Fibroblast of mammary gland (primary cell): ENCODE results near the gene MED12L.
"Not testable (repeated sequence)": the region's sequence is repeated elsewhere in the genome, so short reads cannot be mapped to it uniquely, and the experiment has no call there.

Experiments used
- DNase-seq: peaks from one replicate; pipeline ENCODE4 v3.0.0-alpha.2; 2010; ENCODE audit warnings: low read depth
- H3K4me3 ChIP-seq: 2 replicates; pipeline ENCODE4 v1.5.1; 2011; ENCODE audit warnings: low read depth, mild to moderate bottlenecking, low read length, moderate library complexity; ENCODE audit not compliant: control insufficient read depth
- CTCF ChIP-seq: conservative IDR thresholded peaks from 2 replicates; pipeline ENCODE4 v1.5.1; 2011; ENCODE audit warnings: low read depth, low read length, inconsistent platforms; ENCODE audit not compliant: control insufficient read depth, insufficient read depth

MED12L gene

DNA sequence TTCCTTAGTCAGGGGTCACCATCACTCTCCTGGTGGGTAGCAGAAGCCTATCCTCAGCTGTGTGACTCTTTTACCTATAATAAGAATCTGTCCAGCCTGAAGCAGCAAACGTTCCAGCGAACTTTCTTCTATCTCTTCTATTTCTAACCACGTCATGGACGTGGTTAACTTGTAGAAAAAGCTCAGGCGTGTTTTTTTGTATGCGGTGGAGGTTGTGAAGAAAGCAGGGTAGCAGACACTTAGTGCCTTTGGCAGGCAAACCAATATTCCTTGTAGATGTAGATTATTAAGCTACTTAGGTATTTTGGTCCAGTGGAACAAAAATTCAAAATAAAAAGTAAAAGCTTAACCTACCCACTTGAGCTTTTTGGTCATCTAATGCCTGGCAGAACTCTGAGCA lies 149.4 kb downstream of the MED12L start:
- DNase-seq, result no peak
- H3K4me3 ChIP-seq, result no peak overlapping the region
- TF ChIP-seq CTCF, result no peak

DNA sequence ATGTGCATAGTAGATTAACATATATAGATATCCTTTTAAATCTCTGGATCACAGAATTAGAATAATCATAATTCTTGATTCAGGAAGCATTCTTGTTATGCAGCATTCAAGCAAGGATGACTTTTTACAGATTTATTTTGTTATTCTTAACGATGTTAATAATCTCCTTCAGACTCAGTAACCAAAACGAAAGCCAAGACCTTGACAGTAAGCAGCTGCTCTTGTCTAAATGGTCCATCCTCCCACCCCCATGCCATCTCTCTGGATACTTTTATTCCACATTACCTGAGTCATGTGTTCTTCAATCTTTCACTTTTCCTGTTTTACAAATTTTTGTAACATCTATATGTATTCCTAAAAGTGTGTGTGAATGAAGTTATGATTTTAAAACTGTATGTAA lies 150.9 kb downstream of the MED12L start:
- no peak overlapping the region for H3K4me3 ChIP-seq
- no peak for DNase-seq
- no peak for TF ChIP-seq CTCF

GRCh38 chr3:151236736-151237135 lies 151.3 kb downstream of the MED12L start:
- TF ChIP-seq CTCF, result no peak
- DNase-seq, result no peak

GRCh38 chr3:151242006-151242405 lies 156.5 kb downstream of the MED12L start:
- not testable (repeated sequence) for DNase-seq, H3K4me3 ChIP-seq

More at GRCh38 chr3:151236736-151237135, 151.3 kb downstream of the MED12L start:
- no peak overlapping the region for H3K4me3 ChIP-seq

- DNase-seq, result no peak
- H3K4me3 ChIP-seq, result no peak overlapping the region
- no peak for TF ChIP-seq CTCF
These were observed 163.4 kb downstream of the MED12L start for GRCh38 chr3:151248772-151249337.

- no peak overlapping the region for H3K4me3 ChIP-seq
- TF ChIP-seq CTCF, result no peak
- no peak for DNase-seq
These were observed 171.3 kb downstream of the MED12L start for GRCh38 chr3:151256749-151257148.

DNA sequence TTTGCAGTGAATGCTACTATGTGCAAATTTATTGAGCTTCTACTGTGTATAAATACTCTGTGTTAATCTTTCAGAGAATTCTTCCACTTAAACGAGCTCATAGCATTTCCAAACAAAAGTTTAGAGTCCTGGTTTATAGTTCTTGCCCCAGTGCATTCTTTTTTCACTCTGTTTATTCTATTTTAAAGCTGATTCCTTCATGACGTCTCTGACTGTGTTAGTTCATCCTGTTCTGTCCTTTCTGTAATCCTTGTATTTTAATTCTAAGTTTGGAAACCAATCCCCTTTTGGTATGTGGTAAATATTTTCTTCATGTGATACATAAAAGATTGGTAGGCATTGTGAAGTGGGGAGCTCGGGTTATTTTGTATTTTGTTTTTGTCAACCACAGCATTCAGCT lies 174.2 kb downstream of the MED12L start:
- no peak overlapping the region for H3K4me3 ChIP-seq
- no peak for DNase-seq
- no peak for TF ChIP-seq CTCF
